HG03039 (cell line): ENCODE results near the gene PAPSS2.
"Not testable (repeated sequence)": the region's sequence is repeated elsewhere in the genome, so short reads cannot be mapped to it uniquely, and the experiment has no call there.

Experiments used
- ATAC-seq: cut with Tn5 transposase; IDR thresholded peaks from one replicate; pipeline ENCODE4 v1.9.1; 2021; ENCODE audit warnings: mild to moderate bottlenecking, moderate library complexity; ENCODE audit not compliant: unreplicated experiment

Gene PAPSS2

DNA sequence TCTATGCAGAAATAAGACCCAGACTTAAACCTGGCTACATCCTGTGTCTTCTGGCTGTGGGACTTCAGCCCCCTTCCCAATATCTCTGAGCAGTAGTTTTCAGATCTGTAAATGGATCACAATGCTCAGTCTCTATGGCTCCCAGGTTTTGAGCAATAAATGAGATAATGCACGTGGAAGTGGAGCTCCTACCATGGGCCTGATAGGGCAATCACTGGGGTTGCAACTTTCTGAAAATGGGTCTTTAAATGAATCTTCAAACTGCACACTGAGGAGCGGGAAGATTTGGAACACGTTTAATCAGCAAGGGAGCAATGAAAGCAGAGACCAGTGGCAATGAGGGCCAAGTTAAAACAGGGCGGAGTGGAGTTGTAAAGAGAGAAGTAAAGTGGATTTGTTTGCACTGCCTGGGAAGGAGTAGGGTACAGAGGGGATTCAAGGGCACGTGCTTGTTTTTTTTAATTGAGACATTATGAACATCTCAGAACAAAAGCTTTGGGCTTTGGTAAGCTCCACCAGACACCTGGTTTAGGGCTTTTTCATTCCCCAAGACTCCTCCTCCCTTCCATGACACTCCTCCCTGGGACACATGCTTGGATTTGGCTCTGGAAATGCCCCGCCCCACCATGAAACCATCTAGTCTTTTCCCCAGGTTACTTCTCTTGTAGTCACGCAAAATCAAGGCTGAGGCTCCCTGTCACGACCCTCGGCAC, 42.7 kb downstream of the PAPSS2 start:
- no peak for ATAC-seq

DNA sequence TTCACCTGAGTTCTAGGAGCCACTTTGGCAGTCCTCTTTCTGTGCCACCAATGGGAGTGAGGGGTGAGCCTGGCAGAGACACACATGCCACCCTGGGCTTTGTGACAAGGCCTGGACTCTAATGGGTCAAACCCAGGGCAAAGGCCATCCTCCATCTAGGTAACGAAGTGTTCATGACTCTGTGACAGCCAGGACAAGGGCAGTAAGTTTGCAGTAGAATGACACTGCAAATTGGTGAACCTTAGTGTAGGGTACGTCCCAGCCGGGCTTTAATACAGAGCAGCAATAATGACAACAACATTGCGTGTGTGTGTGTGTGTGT, 43.3 kb downstream of the PAPSS2 start:
- ATAC-seq, result no peak

DNA sequence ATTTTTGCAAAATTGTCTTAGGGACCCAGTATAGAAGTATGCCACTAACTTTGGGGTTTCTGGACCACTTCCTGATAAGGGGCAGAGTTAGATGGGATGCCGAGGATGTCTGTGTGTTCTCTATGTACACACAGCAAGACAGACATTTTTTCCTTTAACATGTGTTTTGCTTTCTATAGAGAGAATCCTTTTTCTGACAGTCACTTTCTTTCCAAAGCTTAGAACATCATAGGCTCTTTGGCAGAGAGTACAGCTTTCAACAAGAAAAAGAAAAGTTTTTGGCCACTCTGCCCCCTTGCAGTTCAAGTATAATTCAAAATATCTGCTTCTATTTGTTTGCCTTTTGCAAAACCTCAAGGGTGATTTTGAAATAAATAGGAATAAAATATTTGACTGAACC, 44.1 kb downstream of the PAPSS2 start:
- no peak for ATAC-seq

DNA sequence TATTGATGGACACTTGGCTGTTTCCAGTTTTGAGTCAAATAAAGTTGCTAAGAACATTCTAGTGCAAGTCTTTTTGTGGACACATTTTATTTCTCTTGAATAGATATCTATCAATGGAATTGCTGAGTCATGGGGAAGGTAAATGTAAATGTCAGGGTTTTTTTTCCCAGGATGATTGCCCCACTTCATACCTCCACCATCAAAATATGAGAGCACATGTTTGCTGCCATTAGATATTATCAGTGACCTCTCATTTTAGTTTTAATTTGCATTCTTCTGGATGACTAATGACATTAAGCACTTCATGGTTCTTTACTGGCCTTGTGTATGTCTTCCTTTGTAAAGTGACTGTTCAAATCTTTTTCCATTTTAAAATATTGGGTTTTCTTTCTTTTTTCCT, 45.7 kb downstream of the PAPSS2 start:
- no peak for ATAC-seq

DNA sequence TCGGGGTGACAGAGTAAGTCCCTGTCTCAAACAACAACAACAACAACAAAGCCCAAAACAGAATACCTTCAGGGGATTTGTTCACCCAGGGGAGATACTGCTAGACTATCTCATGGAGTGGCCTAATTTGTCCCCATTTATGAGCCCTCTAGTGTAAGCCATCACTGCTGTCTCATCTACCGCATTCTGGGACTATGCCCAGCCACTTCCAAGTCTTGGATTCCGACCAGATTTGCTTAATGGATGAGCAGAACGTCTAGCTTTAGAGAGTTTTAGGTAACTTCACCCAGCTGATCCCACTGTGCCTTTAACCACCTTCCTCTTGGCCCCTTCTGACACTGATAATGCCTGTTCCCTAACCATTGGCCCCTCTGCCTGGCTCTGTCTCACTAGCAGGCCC, 47.1 kb downstream of the PAPSS2 start:
- no peak for ATAC-seq

DNA sequence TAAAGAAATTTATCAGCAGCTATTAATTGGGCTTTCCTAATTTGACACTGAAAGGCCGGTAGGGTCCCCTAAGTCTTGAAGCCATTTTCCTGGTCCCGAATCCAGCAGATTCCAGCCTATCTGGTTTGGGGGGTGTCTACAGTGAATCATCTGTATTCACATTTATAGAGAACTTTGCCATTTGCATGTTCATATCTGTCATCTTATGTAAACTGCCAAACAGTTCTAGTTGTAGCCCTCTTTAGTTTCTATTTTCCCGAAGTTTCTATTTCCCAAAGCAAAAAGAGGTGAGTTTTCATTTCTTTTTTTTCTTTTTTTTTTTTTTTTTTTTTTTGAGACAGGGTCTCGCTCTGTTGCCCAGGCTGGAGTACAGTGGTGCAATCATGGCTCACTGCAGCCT, 47.6 kb downstream of the PAPSS2 start:
- ATAC-seq, result no peak

DNA sequence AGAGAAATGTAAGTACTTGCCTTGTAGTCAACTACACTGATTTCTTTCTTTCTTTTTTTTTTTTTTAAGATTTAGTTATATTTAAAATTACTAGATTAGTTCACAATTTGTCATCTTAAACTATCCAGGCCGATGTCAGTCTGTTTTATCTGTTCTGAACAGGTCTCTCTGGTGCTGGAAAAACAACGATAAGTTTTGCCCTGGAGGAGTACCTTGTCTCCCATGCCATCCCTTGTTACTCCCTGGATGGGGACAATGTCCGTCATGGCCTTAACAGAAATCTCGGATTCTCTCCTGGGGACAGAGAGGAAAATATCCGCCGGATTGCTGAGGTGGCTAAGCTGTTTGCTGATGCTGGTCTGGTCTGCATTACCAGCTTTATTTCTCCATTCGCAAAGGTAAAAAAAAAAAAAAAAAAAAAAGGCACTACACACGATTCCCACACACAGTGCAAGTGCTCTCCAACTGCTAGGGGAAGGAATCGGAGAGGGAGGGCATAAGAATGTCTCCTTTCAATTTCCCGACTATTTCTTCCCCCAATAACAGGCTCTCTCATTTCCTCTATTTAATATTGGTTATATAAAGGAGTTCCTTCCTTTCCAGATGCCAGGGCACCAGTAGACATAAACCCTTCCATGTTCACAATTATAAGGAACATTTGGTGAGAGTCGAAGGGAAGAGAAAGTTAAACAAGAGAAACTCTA, 53.4 kb downstream of the PAPSS2 start:
- ATAC-seq, result no peak

DNA sequence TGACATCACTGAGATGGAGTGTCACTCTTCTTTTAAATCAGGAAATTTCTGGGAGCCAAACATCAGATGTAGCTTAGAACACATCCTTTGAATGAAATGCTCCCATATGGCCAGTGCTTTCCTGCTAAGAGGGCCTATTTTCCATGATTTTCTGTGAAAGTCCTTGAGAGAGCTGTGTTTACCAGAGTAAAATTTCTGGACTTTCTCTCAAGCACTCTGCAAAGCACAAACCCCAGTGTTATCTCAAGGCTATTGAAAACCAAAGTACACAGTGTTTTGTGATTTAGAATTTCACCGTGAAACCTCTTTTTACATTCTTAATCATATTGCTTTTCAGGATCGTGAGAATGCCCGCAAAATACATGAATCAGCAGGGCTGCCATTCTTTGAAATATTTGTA, 54.0 kb downstream of the PAPSS2 start:
- ATAC-seq, result no peak

DNA sequence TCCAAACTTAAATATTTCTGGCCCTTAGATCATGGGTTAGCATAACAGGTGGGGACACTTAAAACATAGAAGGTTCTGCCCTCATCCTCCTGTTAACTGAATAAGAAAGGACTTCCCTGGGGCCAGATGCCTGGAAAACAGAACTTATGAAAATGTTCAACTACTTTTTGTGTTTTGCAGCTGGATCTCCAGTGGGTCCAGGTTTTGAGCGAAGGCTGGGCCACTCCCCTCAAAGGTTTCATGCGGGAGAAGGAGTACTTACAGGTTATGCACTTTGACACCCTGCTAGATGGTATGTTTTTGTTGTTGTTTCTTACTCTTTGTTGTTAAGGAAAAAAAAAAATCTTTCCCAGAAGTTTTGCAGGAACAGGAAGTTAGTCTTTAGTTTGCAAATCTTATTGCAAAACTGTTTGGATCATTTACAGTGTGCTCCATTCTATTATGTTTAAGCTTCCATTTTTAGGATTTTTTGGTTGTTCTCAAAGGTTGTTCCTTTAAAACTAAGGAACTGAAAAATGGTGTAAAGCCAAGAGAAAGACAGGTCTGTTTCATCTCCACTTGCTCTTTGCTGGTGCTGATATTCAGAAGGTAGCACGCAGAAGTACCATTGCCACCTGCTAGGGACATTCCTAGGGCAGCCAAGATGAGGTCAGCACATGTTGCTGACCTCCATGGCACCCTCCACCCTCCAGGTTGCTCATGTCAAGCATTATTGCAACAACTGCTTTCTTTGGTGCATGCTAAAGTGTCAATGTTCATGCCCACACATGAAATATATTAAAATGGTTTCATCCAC, 56.1 kb downstream of the PAPSS2 start:
- no peak for ATAC-seq

DNA sequence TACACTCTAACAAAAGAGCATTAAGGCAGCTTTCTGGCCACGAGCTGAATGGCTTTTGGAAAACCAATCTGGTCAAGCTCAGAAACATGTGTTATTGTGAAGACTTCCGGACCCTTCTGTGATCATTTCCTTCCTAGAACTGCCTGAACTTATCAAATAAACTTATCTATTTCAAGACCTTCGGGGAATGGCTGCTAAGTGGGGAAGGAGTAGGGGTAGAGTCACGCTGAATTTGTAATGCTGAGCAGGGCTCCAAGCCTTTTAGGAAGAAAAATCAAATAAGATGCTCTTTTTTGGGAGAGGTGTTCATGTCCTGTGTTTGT, 56.6 kb downstream of the PAPSS2 start:
- ATAC-seq, result no peak

DNA sequence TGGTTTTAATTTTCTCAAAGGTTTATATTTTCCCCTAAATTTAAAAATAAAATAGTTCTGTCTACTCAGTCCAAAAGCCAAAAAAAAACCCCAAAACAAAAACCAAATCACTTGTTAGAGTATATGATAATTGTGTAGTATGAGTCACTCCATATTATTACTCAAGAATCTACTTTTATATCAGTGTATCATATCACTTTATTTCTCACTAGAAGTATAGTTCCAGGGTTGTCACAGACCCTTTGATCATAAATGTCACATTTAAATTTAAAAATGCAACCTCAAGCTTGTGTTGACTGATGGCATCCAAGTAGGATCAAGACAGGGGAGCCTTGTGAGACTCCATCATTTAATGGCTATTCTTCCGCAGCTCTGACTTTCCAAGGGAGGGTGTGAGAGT, 61.0 kb downstream of the PAPSS2 start:
- ATAC-seq, result no peak

DNA sequence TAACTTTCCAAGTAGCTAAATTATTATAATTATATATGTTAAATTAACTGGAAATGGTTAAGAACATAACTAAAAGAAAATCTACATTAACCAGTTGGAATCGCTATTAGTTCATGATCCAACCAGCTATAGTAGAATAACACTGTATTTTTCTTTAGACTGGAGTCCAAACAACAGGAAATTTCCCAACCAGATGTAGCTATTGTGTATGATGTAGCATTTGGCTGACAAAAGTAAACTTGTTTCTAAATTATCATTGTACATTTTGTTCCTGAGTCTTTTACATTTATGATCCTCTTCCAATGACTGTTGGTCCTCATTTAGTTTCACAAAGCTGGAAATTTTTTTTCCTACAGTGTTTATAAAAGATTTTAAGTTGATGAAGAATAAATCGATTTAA, 62.1 kb downstream of the PAPSS2 start:
- no peak for ATAC-seq

DNA sequence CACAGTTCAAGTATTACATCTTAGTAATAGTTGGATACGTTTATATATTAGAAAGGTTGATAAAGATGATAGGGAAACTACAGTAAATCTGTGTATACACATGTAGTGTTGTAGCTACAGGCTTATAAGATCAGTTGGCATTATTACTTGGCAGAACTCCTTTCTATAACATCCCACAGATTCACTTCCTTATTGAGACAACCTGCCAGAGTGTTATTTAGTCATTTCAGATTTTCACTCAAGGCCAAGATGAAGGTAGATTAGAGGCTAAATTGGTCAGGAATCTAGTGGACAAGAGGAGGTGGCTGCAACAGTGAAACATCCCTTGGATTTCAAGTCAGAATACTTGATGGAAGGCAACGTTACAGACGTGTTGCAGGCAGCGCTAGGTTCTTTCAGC, 63.0 kb downstream of the PAPSS2 start:
- no peak for ATAC-seq

DNA sequence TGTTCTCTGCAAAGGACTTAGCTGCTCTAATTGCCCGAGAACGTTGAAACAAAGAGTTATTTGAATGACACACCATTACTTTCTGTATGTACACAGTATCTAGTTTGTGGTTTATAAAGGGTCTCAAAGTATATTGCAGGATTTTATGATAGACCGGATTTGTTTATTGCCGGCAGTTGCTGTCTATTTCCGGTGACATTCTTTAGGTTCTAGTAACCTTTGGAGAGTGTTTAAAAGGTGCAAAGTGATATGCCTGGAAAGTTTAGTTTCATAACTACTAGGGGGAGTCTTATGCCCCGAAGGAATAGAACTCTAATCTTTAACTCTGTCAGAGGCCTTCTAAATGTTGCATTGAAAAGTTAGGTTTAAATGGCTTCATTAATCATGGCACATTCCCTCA, 63.8 kb downstream of the PAPSS2 start:
- ATAC-seq, result no peak

DNA sequence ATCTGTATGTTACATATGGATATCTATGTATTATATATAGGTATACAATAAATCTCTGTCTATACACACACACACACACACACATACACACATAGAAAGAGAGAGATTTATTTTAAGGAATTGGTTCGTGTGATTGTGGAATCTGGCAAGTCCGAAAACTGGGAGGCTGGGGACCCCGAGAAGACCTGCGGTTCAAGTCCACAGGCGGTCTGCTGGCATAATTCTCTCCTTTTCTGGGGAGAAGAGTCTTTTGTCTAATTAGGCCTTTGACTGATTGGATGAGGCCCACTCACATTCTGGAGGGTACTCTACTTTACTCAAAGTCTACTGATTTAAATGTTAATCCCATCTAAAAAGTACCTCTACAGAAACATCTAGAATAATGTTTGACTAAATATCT, 65.1 kb downstream of the PAPSS2 start:
- no peak for ATAC-seq

DNA sequence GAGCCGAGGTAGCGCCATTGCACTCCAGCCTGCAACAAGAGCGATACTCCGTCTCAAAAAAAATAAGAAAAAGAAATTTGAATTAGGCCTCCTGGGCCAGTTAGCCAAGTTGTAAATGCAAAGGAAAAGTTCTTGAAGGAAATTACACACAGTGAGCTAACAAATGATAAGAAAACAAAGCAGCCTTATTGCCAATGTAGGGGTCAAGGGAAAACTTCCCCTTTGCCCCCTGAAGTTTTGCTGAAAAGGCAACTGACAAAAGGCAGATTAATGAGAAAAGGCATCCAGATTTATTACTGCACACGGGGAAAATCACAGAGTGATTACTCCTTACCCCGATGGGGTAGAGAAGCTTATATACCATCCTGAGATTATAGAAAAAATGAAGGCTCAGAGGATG, 70.3 kb downstream of the PAPSS2 start:
- no peak for ATAC-seq

DNA sequence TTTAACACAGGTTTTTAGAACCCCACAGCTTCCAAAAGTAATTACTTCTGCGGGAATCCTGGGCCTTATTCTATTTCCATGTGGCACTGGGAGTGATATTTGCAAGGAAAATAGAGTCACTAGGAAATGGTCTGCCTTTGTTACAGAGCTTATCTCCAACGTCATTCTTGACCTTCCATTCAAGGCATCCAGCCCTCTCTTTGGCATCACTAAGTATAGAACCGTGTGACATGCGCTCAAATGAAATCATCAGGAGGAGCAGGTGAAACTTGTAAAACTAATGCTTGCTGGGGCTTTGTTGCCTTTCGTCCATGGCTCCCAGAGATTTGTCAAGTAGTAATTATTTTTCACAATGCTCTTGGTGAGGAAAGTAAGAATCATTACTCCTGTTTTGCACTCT, 73.4 kb downstream of the PAPSS2 start:
- ATAC-seq, result no peak

DNA sequence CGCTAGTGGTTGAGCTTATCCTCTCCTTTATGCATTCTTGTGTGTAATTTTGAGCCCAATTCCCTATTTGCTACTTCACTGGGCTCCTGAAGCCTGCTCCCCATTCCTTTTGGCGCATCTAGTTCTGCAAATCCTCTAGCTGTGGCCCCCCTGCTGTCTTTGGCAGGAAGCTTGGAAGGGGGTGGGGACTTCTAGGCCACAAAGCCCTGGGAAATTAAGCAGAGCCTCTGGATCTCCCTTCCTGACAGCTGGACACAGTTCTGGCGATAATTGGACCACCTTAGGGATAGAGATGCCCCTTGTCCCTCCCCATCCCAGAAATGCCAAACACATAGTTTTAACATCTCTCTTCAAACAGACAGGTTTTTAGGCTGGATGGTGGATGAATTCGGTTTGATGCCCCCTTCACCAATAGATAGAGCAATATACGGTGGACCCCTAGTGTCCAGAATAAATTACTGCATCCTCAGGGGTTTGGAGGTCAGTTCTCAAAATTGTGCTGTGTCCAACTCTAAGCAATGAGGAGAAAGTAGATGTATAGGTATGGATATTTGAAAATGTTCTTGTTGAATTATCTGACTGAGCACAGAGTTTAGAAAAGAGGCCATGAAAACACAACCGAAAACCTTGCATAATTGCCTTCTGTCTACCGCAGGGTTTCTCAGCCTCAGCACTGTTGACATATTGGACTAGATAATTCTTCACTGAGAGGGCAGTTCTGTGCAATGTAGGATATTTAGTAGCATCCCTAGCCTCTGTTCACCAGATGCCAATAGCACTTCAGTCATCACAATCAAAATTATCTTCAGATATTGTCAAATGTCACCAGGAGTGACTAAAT, 75.5 kb downstream of the PAPSS2 start:
- ATAC-seq, result no peak

DNA sequence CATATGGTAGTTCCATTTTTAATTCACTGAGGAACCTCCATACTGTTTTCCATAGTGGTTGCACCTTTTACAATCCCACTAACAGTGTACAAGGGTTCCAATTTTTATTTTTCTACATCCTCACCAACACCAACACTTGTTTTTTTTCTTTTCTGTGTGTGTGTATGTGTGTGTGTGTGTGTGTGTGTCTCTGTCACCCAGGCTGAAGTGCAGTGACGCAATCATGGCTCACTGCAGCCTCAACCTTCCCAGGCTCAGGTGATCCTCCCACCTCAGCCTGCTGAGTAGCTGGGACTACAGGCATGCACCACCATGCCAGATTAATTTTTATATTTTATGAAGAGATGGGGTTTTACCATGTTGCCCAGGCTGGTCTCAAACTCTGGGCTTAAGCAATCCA, 78.6 kb downstream of the PAPSS2 start:
- not testable (repeated sequence) for ATAC-seq

DNA sequence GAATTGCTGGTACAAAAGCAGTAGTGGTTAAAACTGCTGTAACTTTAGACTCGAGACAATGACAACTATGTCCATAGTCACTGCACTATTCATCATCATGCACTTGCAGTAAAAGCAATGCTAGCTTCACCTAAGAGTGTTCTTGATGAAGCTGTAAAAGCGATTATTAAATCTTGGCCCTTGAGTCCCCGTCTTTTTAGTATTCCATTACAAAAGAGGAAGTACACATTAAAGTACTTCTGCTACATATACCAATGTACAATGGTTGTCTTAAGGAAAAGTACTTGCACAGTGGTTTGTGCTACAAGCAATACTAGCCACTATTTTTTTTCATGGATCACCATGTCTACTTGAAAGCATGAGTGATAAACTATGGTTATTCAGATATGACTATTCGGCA, 80.0 kb downstream of the PAPSS2 start:
- ATAC-seq, result no peak

DNA sequence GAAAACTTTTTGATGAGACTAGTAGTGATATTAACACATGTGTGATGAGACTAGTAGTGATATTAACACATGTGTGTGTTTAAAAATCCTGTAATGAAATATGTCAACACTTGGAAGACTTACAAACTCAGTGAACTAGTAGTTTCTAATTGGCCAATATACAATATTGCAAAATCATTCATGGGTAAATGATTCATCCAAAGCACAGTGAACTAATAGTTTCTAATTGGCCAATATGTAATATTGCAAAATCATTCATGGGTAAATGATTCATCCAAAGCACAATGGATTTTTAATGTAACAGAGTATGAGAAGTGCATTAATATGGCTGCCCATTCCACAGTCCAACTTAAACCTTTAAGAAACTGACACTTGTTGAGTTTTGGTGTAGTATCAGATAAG, 80.6 kb downstream of the PAPSS2 start:
- no peak for ATAC-seq
